GM10847 (cell line): Measurements from ENCODE around the gene ZNF512.

Source experiments
- POLR2A ChIP-seq: IDR thresholded peaks from 2 replicates; pipeline ENCODE4 v1.6.1; 2011; ENCODE audit not compliant: insufficient read length; ENCODE audit errors: extremely low read depth

The ZNF512 gene

GRCh38 chr2:27582129-27582694 is 630 bp upstream of the ZNF512 start:
- TF ChIP-seq POLR2A: no peak

- TF ChIP-seq POLR2A: no peak
Measured at GRCh38 chr2:27583390-27583915, 611 bp downstream of the ZNF512 start.

GRCh38 chr2:27584597-27584996 is 1.8 kb downstream of the ZNF512 start:
- TF ChIP-seq POLR2A: no peak

GRCh38 chr2:27587025-27587424 is 4.2 kb downstream of the ZNF512 start:
- no peak for TF ChIP-seq POLR2A

- TF ChIP-seq POLR2A: no peak
Measured at GRCh38 chr2:27588308-27588707, 5.5 kb downstream of the ZNF512 start.

GRCh38 chr2:27591745-27592144 is 8.9 kb downstream of the ZNF512 start:
- TF ChIP-seq POLR2A: no peak

- TF ChIP-seq POLR2A: no peak
Measured at GRCh38 chr2:27593240-27593639, 10.4 kb downstream of the ZNF512 start.

- TF ChIP-seq POLR2A: no peak
Measured at GRCh38 chr2:27596627-27597026, 13.8 kb downstream of the ZNF512 start.

- no peak for TF ChIP-seq POLR2A
Measured at GRCh38 chr2:27606611-27607010, 23.8 kb downstream of the ZNF512 start.

GRCh38 chr2:27613985-27614384 is 31.1 kb downstream of the ZNF512 start:
- no peak for TF ChIP-seq POLR2A

GRCh38 chr2:27615316-27615715 is 32.5 kb downstream of the ZNF512 start:
- TF ChIP-seq POLR2A: no peak

- TF ChIP-seq POLR2A: no peak
Measured at GRCh38 chr2:27621524-27621923, 38.7 kb downstream of the ZNF512 start.

- TF ChIP-seq POLR2A: no peak
Measured at GRCh38 chr2:27622921-27623384, 40.1 kb downstream of the ZNF512 start.

GRCh38 chr2:27624943-27625342 is 42.1 kb downstream of the ZNF512 start:
- TF ChIP-seq POLR2A: no peak

- TF ChIP-seq POLR2A: no peak
Measured at GRCh38 chr2:27627963-27628766, 45.3 kb downstream of the ZNF512 start.
